A673 (cell line): ENCODE data around the gene ESR2. TPM values are rescaled to one million over a fixed set of nuclear protein-coding genes. Genes with fewer than 3 reads are reported as not detected.
A peak's percentile ranks its signal among the peaks of the same experiment; 100 is the strongest.

Source experiments
- BruUV-seq: library from RNA; stranded (reverse); fragments of 400-500 nt; replicated peaks from 2 replicates; lab custom pipeline; 2021; lab: Mats Ljungman, UMichigan
- CTCF ChIA-PET: fragments of 300-600 bp; sonication (Branson Sonifier 250); formaldehyde crosslinking; loops from one replicate; lab custom pipeline; 2022; ENCODE audit warnings: antibody characterized with exemption; lab: Charles Lee
- POLR2A ChIA-PET: fragments of 300-600 bp; sonication (Branson Sonifier 250); formaldehyde crosslinking; loops from one replicate; lab custom pipeline; 2022; ENCODE audit warnings: antibody characterized with exemption; ENCODE audit not compliant: low non-redundant PET; lab: Charles Lee
- DNase-seq: peaks from one replicate; pipeline ENCODE4 v3.0.0-alpha.2; 2015; ENCODE audit warnings: low spot score
- H3K27ac ChIP-seq: fragments of 200-600 bp; sonication (generic); 2 replicates; pipeline ENCODE4 v1.5.1; 2016; ENCODE audit warnings: mixed run types, low read depth, mild to moderate bottlenecking, mixed read lengths, antibody characterized with exemption, low read length; ENCODE audit not compliant: poor library complexity, severe bottlenecking
- H3K27me3 ChIP-seq: fragments of 200-600 bp; sonication (generic); replicated peaks from 2 replicates; pipeline ENCODE4 v1.6.1; 2017; ENCODE audit warnings: mixed run types, low read depth, mild to moderate bottlenecking, mixed read lengths, antibody characterized with exemption, low read length; ENCODE audit not compliant: insufficient read depth, poor library complexity
- H3K36me3 ChIP-seq: fragments of 200-600 bp; sonication (generic); 2 replicates; pipeline ENCODE4 v1.6.1; 2016; ENCODE audit warnings: mixed run types, mild to moderate bottlenecking, mixed read lengths, antibody characterized with exemption, low read length; ENCODE audit not compliant: insufficient read depth, poor library complexity, severe bottlenecking
- H3K4me1 ChIP-seq: fragments of 200-600 bp; sonication (generic); 2 replicates; pipeline ENCODE4 v1.6.1; 2017; ENCODE audit warnings: mixed run types, mild to moderate bottlenecking, mixed read lengths, antibody characterized with exemption, low read length; ENCODE audit not compliant: insufficient read depth, poor library complexity, severe bottlenecking
- H3K4me3 ChIP-seq: fragments of 200-600 bp; sonication (generic); 2 replicates; pipeline ENCODE4 v1.5.1; 2016; ENCODE audit warnings: low read depth, mixed run types, mild to moderate bottlenecking, mixed read lengths, low read length; ENCODE audit not compliant: poor library complexity, severe bottlenecking
- H3K9me3 ChIP-seq: fragments of 200-600 bp; sonication (generic); 2 replicates; pipeline ENCODE4 v1.6.1; 2016; ENCODE audit warnings: mixed run types, low read depth, mild to moderate bottlenecking, mixed read lengths, antibody characterized with exemption, low read length; ENCODE audit not compliant: poor library complexity, severe bottlenecking
- CTCF ChIP-seq: fragments of 300-800, 200-600 bp; sonication (generic); conservative IDR thresholded peaks from 2 replicates; pipeline ENCODE4 v1.5.1; 2017; ENCODE audit warnings: low read depth, mild to moderate bottlenecking, antibody characterized with exemption, low read length, moderate library complexity, mixed read lengths
- EZH2 ChIP-seq: fragments of 200-600 bp; sonication (generic); IDR thresholded peaks from 2 replicates; pipeline ENCODE4 v1.6.1; 2017; ENCODE audit warnings: borderline replicate concordance, low read depth, mild to moderate bottlenecking, mixed read lengths, antibody characterized with exemption, low read length; ENCODE audit not compliant: poor library complexity, severe bottlenecking
- intact Hi-C: fragments of 100-400 bp; cut with micrococcal nuclease; formaldehyde crosslinking; loops from one replicate; pipeline ENCODE4 v1.10.0; 2022; ENCODE audit not compliant: unreplicated experiment
- total RNA-seq: library from RNA; stranded (reverse); gene quantifications from 2 replicates; pipeline ENCODE4 v1.2.3, GENCODE V29; 2021

The ESR2 gene
- total RNA-seq, 1 experiment from 2014 or later: 0.71 TPM

- H3K36me3 ChIP-seq: no peaks in the 10 kb centered on the region
- H3K9me3 ChIP-seq: no peaks in the 10 kb centered on the region
- intact Hi-C loops: loop anchor here (2.0 to 5.0 kb wide), 2 partner anchors 291 to 503 kb away; no protein-coding TSS in a partner anchor
- no peaks in the 10 kb centered on the region for H3K27me3 ChIP-seq
- ChIA-PET POLR2A (interaction anchor here (0.6 kb wide), 1 partner anchor 556 kb away, joined by 6 read pairs; no protein-coding TSS in a partner anchor), CTCF (interaction anchor here (0.5 to 1.6 kb wide), 16 partner anchors 9 to 915 kb away, joined by 3 to 10 read pairs (median 4); partner anchors contain the start of gene ESR2)
- H3K4me1 ChIP-seq: no peaks in the 10 kb centered on the region
- no peak overlapping the region for H3K27ac ChIP-seq
- TF ChIP-seq CTCF: peak; percentile 80
- no peak for TF ChIP-seq EZH2
- peak; percentile 81 for DNase-seq
- no TSS peak for BruUV-seq
- H3K4me3 ChIP-seq: no peak overlapping the region
Measured at GRCh38 chr14:64303471-64303917, 9.3 kb upstream of the ESR2 start.

GRCh38 chr14:64298773-64299172, 4.6 kb upstream of the ESR2 start:
- intact Hi-C loops: loop anchor here (5.0 to 10.0 kb wide), 2 partner anchors 756 to 914 kb away; partner anchors contain the start of gene PPP2R5E
- H3K27ac ChIP-seq: no peak overlapping the region
- peaks cover 9% of the 10 kb centered on the region for H3K4me1 ChIP-seq
- H3K36me3 ChIP-seq: no peaks in the 10 kb centered on the region
- no peaks in the 10 kb centered on the region for H3K9me3 ChIP-seq
- POLR2A ChIA-PET: no interaction called here
- DNase-seq: no peak
- no TSS peak for BruUV-seq
- H3K4me3 ChIP-seq: no peak overlapping the region
- H3K27me3 ChIP-seq: no peaks in the 10 kb centered on the region
- CTCF ChIA-PET: interaction anchor here (0.6 kb wide), 1 partner anchor 302 kb away, joined by 3 read pairs; no protein-coding TSS in a partner anchor
- no peak for TF ChIP-seq EZH2
- no peak for TF ChIP-seq CTCF

- intact Hi-C loops: loop anchor here (5.0 to 10.0 kb wide), 2 partner anchors 754 to 912 kb away; partner anchors contain the start of gene PPP2R5E
- Histone ChIP-seq H3K9me3 (no peaks in the 10 kb centered on the region), H3K4me3 (no peak overlapping the region), H3K4me1 (peaks cover 9% of the 10 kb centered on the region), H3K27ac (no peak overlapping the region), H3K36me3 (no peaks in the 10 kb centered on the region), H3K27me3 (no peaks in the 10 kb centered on the region)
- no peak for TF ChIP-seq EZH2
- no peak for TF ChIP-seq CTCF
- no TSS peak for BruUV-seq
- ChIA-PET POLR2A (no interaction called here), CTCF (no interaction called here)
- DNase-seq: peak; percentile 64
Measured at GRCh38 chr14:64296561-64296960, 2.4 kb upstream of the ESR2 start.
